ENCODE results near the gene PLCE1. TPM values are rescaled to one million over a fixed set of nuclear protein-coding genes. Genes with fewer than 3 reads are reported as not detected.
"Not testable (repeated sequence)": the region's sequence is repeated elsewhere in the genome, so short reads cannot be mapped to it uniquely, and the experiment has no call there.

The PLCE1 gene
- total RNA-seq, 1 donor from 2014 or later, result 7.4 TPM

DNA sequence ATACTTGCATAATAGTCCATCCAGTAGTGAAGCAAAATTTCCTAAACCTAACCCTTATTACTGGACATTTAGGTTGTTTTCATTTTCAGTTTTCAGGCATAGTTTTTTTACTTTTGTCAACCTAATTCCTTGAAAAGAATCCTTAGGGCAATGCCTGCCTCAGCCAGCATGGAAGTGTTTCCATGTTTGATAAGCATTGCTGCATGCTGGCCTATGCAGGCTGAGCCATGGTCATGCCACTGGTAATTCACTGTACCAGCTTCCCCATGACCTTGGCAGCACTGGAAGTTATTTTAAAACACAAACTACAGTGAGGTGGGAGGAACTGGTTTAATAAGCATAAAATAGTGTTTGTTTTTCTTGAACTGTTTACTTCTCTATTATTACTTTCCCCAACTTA lies 27.8 kb upstream of the PLCE1 start:
- no peaks in the 10 kb centered on the region for H3K36me3 Mint-ChIP-seq (ENCODE audit: unreplicated experiment)
- DNase-seq (ENCODE audit: extremely low spot score, unreplicated experiment), result no peak

DNA sequence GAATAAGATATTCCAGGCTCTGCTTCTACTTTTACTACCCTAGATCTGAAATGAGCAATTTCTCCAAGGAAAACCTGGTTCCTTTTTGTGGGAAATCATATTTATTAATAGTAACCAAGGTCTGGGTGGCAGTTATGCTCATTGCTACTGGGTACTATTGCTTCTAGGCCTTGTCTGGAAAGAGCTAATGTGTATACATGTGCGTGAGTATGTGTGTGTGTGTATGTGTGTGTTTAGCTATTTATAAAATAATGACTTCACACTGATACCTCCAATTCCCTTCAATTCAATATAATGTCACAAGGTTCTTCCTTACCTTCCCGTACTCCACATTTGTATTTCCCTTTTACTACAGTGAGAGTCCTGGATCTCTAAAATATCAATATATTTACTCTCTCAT lies 26.0 kb upstream of the PLCE1 start:
- TF ChIP-seq, protein P1, sequence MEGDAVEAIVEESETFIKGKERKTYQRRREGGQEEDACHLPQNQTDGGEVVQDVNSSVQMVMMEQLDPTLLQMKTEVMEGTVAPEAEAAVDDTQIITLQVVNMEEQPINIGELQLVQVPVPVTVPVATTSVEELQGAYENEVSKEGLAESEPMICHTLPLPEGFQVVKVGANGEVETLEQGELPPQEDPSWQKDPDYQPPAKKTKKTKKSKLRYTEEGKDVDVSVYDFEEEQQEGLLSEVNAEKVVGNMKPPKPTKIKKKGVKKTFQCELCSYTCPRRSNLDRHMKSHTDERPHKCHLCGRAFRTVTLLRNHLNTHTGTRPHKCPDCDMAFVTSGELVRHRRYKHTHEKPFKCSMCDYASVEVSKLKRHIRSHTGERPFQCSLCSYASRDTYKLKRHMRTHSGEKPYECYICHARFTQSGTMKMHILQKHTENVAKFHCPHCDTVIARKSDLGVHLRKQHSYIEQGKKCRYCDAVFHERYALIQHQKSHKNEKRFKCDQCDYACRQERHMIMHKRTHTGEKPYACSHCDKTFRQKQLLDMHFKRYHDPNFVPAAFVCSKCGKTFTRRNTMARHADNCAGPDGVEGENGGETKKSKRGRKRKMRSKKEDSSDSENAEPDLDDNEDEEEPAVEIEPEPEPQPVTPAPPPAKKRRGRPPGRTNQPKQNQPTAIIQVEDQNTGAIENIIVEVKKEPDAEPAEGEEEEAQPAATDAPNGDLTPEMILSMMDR (IDR thresholded peaks at IDR 0.05), result no peak
- DNase-seq (ENCODE audit: extremely low spot score, unreplicated experiment), result no peak
- H3K36me3 Mint-ChIP-seq (ENCODE audit: unreplicated experiment), result no peaks in the 10 kb centered on the region
- no peak overlapping the region for H3K27ac Mint-ChIP-seq (ENCODE audit: unreplicated experiment)
- no peak overlapping the region for H3K4me3 Mint-ChIP-seq (ENCODE audit: unreplicated experiment)
- no peaks in the 10 kb centered on the region for H3K27me3 Mint-ChIP-seq (ENCODE audit: unreplicated experiment)
- no peaks in the 10 kb centered on the region for H3K9me3 Mint-ChIP-seq (ENCODE audit: unreplicated experiment)
- peaks cover 3% of the 10 kb centered on the region for H3K4me1 Mint-ChIP-seq (ENCODE audit: unreplicated experiment)

More for the DNA sequence above, 27.8 kb upstream of the PLCE1 start:
- no peaks in the 10 kb centered on the region for H3K9me3 Mint-ChIP-seq (ENCODE audit: unreplicated experiment)
- no peaks in the 10 kb centered on the region for H3K27me3 Mint-ChIP-seq (ENCODE audit: unreplicated experiment)
- H3K27ac Mint-ChIP-seq (ENCODE audit: unreplicated experiment), result no peak overlapping the region
- H3K4me1 Mint-ChIP-seq (ENCODE audit: unreplicated experiment), result peaks cover 3% of the 10 kb centered on the region
- no peak overlapping the region for H3K4me3 Mint-ChIP-seq (ENCODE audit: unreplicated experiment)
- TF ChIP-seq, protein P1 (IDR thresholded peaks at IDR 0.05), result no peak

DNA sequence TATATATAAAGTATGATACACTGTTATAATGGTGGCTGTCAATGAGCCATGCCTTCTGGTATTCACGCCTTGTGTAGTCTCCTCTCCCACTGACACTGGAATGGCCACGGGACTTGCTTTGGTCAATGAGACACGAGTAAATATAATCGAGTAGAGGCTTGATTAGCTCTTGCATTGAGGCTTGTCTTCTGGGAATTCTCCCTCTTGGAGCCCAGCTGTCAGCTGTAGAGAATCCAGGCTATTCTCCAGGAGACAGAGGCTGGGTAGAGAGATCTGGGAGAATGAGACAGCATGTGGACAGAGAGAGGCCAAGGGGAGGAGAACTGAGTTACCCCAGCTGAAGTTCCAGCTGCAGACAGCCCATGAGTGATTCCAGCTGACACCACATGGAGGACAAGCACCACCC lies 25.2 kb upstream of the PLCE1 start:
- Mint-ChIP-seq H3K27ac (ENCODE audit: unreplicated experiment) (no peak overlapping the region), H3K27me3 (ENCODE audit: unreplicated experiment) (no peaks in the 10 kb centered on the region), H3K9me3 (ENCODE audit: unreplicated experiment) (no peaks in the 10 kb centered on the region), H3K4me1 (ENCODE audit: unreplicated experiment) (peaks cover 3% of the 10 kb centered on the region), H3K4me3 (ENCODE audit: unreplicated experiment) (no peak overlapping the region), H3K36me3 (ENCODE audit: unreplicated experiment) (no peaks in the 10 kb centered on the region)
- DNase-seq (ENCODE audit: extremely low spot score, unreplicated experiment), result no peak
- TF ChIP-seq, protein P1 (IDR thresholded peaks at IDR 0.05), result no peak

DNA sequence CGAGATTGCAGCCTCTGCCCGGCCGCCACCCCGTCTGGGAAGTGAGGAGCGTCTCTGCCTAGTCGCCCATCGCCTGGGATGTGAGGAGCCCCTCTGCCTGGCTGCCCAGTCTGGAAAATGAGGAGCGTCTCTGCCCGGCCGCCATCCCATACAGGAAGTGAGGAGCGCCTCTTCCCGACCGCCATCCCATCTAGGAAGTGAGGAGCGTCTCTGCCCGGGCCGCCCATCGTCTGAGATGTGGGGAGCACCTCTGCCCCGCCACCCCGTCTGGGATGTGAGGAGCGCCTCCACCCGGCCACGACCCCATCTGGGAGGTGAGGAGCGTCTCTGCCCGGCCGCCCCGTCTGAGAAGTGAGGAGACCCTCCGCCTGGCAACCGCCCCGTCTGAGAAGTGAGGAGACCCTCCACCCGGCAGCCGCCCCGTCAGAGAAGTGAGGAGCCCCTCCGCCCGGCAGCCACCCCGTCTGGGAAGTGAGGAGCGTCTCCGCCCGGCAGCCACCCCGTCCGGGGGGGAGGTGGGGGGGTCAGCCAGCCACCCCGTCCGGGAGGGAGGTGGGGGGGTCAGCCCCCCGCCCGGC lies 23.2 kb upstream of the PLCE1 start:
- not testable (repeated sequence) for H3K27me3 Mint-ChIP-seq (ENCODE audit: unreplicated experiment); H3K36me3 Mint-ChIP-seq (ENCODE audit: unreplicated experiment); DNase-seq (ENCODE audit: extremely low spot score, unreplicated experiment)

DNA sequence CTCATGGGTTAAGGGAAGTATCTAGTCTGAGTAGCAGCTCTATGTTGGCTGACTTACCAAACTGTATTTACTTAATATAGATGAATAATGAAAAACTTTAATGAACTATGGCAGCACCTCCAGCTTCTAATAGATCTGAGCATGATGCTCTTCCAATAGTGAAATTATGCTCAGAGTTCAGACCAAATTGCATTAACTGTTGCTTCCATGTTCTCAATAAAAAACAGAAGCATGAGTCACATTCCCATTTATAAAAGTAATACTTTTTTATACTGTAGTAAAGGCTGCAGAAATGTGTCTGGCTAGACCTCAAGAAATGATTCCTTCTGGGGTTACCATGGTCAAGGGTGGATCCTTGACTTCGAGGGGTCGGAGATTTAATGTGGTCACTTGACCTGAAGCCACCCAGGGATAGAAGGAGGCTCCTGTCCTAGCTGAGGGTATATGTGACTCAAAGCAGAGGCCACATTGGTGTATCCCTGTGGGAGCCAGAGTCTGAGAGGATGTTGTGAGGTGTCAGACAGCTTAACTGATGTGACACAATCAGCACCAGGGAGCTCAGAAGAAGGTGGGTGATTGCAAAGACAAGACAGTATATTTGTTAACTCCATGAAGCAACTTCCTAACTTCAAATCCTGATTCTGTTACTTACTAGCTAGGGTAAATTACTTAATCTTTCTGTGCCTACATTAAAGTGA lies 19.8 kb upstream of the PLCE1 start:
- Mint-ChIP-seq H3K36me3 (ENCODE audit: unreplicated experiment) (no peaks in the 10 kb centered on the region), H3K27ac (ENCODE audit: unreplicated experiment) (no peak overlapping the region), H3K27me3 (ENCODE audit: unreplicated experiment) (no peaks in the 10 kb centered on the region), H3K4me3 (ENCODE audit: unreplicated experiment) (no peak overlapping the region), H3K4me1 (ENCODE audit: unreplicated experiment) (no peaks in the 10 kb centered on the region), H3K9me3 (ENCODE audit: unreplicated experiment) (no peaks in the 10 kb centered on the region)
- no peak for DNase-seq (ENCODE audit: extremely low spot score, unreplicated experiment)
- TF ChIP-seq, protein P1 (IDR thresholded peaks at IDR 0.05), result no peak

More for the DNA sequence above, 23.2 kb upstream of the PLCE1 start:
- not testable (repeated sequence) for H3K9me3 Mint-ChIP-seq (ENCODE audit: unreplicated experiment); H3K4me3 Mint-ChIP-seq (ENCODE audit: unreplicated experiment); H3K27ac Mint-ChIP-seq (ENCODE audit: unreplicated experiment); H3K4me1 Mint-ChIP-seq (ENCODE audit: unreplicated experiment)

Measured in osteocyte (in vitro differentiated cells).